HEK293 (cell line): ENCODE measurements around the gene PTPRA.

Experiments
- CTCF ChIA-PET: fragments of 350-600 bp; formaldehyde crosslinking; extraction: SDS; loops from one replicate; lab custom pipeline; 2021; ENCODE audit warnings: antibody characterized with exemption; lab: Yijun Ruan, JAX
- POLR2A ChIA-PET: fragments of 300-600 bp; formaldehyde crosslinking; extraction: SDS; loops from one replicate; lab custom pipeline; 2020; ENCODE audit warnings: antibody characterized with exemption, inconsistent platforms; lab: Yijun Ruan, JAX
- H3K27ac ChIP-seq: fragments of 200-500 bp; sonication (Bioruptor generic); 2 replicates; pipeline ENCODE4 v1.5.1; 2014; ENCODE audit warnings: low read depth, low read length, control low read depth, inconsistent platforms; ENCODE audit errors: extremely low read depth
- H3K36me3 ChIP-seq, 2 experiments: fragments of 200-500 bp in 1 of 2; sonication (Bioruptor generic) in 1 of 2; 1 replicate in 1 of 2; 2 replicates in 1 of 2; pipeline ENCODE4 v1.5.1; 2014 to 2017; ENCODE audit warnings: inconsistent platforms in 2 of 2, low read length in 2 of 2; ENCODE audit not compliant: control insufficient read depth in 2 of 2, insufficient read depth in 1 of 2
- H3K4me1 ChIP-seq: fragments of 200-500 bp; sonication (Bioruptor generic); 2 replicates; pipeline ENCODE4 v1.5.1; 2014; ENCODE audit warnings: mild to moderate bottlenecking, low read length, inconsistent platforms; ENCODE audit not compliant: control insufficient read depth, insufficient read depth
- H3K4me3 ChIP-seq: 2 replicates; pipeline ENCODE4 v1.5.1; 2011; ENCODE audit warnings: low read depth, mild to moderate bottlenecking, control low read depth, low read length, moderate library complexity
- H3K9me3 ChIP-seq: fragments of 200-500 bp; sonication (Bioruptor generic); 2 replicates; pipeline ENCODE4 v1.5.1; 2014; ENCODE audit warnings: low read depth, low read length, inconsistent platforms; ENCODE audit not compliant: control insufficient read depth, insufficient read depth
- BCL11A ChIP-seq: fragments of 450-650 bp; formaldehyde crosslinking; IDR thresholded peaks from 2 replicates; pipeline ENCODE4 v1.5.1; 2016; ENCODE audit warnings: low read depth, missing biosample characterization, missing genetic modification characterization
- IKZF3 ChIP-seq: fragments of 450-650 bp; IDR thresholded peaks from 2 replicates; pipeline ENCODE4 v1.5.0; 2018; ENCODE audit warnings: missing biosample characterization, mild to moderate bottlenecking, missing genetic modification characterization, moderate library complexity
- MZF1 ChIP-seq: fragments of 450-650 bp; formaldehyde crosslinking; IDR thresholded peaks from 2 replicates; pipeline ENCODE4 v1.5.1; 2017; ENCODE audit warnings: missing biosample characterization, missing genetic modification characterization, borderline replicate concordance
- SETDB1 ChIP-seq: IDR thresholded peaks from one replicate; pipeline ENCODE4 v1.6.1; 2017; ENCODE audit warnings: mild to moderate bottlenecking, low read length, moderate library complexity, mixed read lengths; ENCODE audit not compliant: insufficient read length
- ZBTB17 ChIP-seq: fragments of 450-650 bp; formaldehyde crosslinking; IDR thresholded peaks from 2 replicates; pipeline ENCODE4 v1.5.1; 2016; ENCODE audit warnings: missing biosample characterization, missing genetic modification characterization
- ZBTB6 ChIP-seq: fragments of 450-650 bp; formaldehyde crosslinking; IDR thresholded peaks from 2 replicates; pipeline ENCODE4 v1.5.1; 2017; ENCODE audit warnings: missing biosample characterization, missing genetic modification characterization
- ZFHX2 ChIP-seq: fragments of 450-650 bp; formaldehyde crosslinking; conservative IDR thresholded peaks from 2 replicates; pipeline ENCODE4 v1.5.1; 2016; ENCODE audit warnings: missing biosample characterization, missing genetic modification characterization
- ZNF114 ChIP-seq: fragments of 450-650 bp; formaldehyde crosslinking; IDR thresholded peaks from 2 replicates; pipeline ENCODE4 v1.5.0; 2017; ENCODE audit warnings: missing biosample characterization, missing genetic modification characterization
- ZNF155 ChIP-seq: fragments of 450-650 bp; formaldehyde crosslinking; IDR thresholded peaks from 2 replicates; pipeline ENCODE4 v1.5.1; 2016; ENCODE audit warnings: missing biosample characterization, missing genetic modification characterization
- ZNF169 ChIP-seq: fragments of 450-650 bp; formaldehyde crosslinking; IDR thresholded peaks from 2 replicates; pipeline ENCODE4 v1.5.1; 2016; ENCODE audit warnings: missing biosample characterization, missing genetic modification characterization
- ZNF174 ChIP-seq: fragments of 450-650 bp; formaldehyde crosslinking; IDR thresholded peaks from 2 replicates; pipeline ENCODE4 v1.5.0; 2017; ENCODE audit warnings: missing biosample characterization, mild to moderate bottlenecking, missing genetic modification characterization
- ZNF202 ChIP-seq: fragments of 450-650 bp; formaldehyde crosslinking; IDR thresholded peaks from 2 replicates; pipeline ENCODE4 v1.5.1; 2016; ENCODE audit warnings: missing biosample characterization, missing genetic modification characterization, borderline replicate concordance
- ZNF341 ChIP-seq: fragments of 450-650 bp; formaldehyde crosslinking; IDR thresholded peaks from 2 replicates; pipeline ENCODE4; 2016; ENCODE audit warnings: low read depth, missing biosample characterization, missing genetic modification characterization
- ZNF404 ChIP-seq: fragments of 450-650 bp; formaldehyde crosslinking; IDR thresholded peaks from 2 replicates; pipeline ENCODE4 v1.5.1; 2017; ENCODE audit warnings: missing biosample characterization, missing genetic modification characterization
- ZNF426 ChIP-seq: fragments of 450-650 bp; formaldehyde crosslinking; IDR thresholded peaks from 2 replicates; pipeline ENCODE4 v1.5.1; 2017; ENCODE audit warnings: missing biosample characterization, missing genetic modification characterization, mild to moderate bottlenecking, inconsistent platforms, moderate library complexity
- ZNF488 ChIP-seq: fragments of 450-650 bp; formaldehyde crosslinking; IDR thresholded peaks from 2 replicates; pipeline ENCODE4 v1.5.1; 2016; ENCODE audit warnings: missing biosample characterization, missing genetic modification characterization
- ZNF510 ChIP-seq: fragments of 450-650 bp; formaldehyde crosslinking; IDR thresholded peaks from 2 replicates; pipeline ENCODE4 v1.5.1; 2018; ENCODE audit warnings: mild to moderate bottlenecking, missing genetic modification characterization, missing biosample characterization; ENCODE audit not compliant: insufficient replicate concordance
- ZNF549 ChIP-seq: fragments of 450-650 bp; IDR thresholded peaks from 2 replicates; pipeline ENCODE4 v1.5.1; 2018; ENCODE audit warnings: missing biosample characterization, missing genetic modification characterization, mild to moderate bottlenecking, inconsistent platforms, moderate library complexity
- ZNF596 ChIP-seq: fragments of 450-650 bp; IDR thresholded peaks from 2 replicates; pipeline ENCODE4 v1.5.0; 2018; ENCODE audit warnings: missing biosample characterization, mild to moderate bottlenecking, missing genetic modification characterization, moderate library complexity
- ZNF624 ChIP-seq: fragments of 450-650 bp; formaldehyde crosslinking; IDR thresholded peaks from 2 replicates; pipeline ENCODE4 v1.5.1; 2017; ENCODE audit warnings: missing biosample characterization, missing genetic modification characterization
- ZNF701 ChIP-seq: fragments of 450-650 bp; formaldehyde crosslinking; IDR thresholded peaks from 2 replicates; pipeline ENCODE4 v1.5.1; 2016; ENCODE audit warnings: missing biosample characterization, missing genetic modification characterization
- ZNF768 ChIP-seq: fragments of 450-650 bp; formaldehyde crosslinking; IDR thresholded peaks from 2 replicates; pipeline ENCODE4 v1.5.1; 2018; ENCODE audit warnings: missing biosample characterization, mild to moderate bottlenecking, missing genetic modification characterization
- ZXDB ChIP-seq: fragments of 450-650 bp; formaldehyde crosslinking; IDR thresholded peaks from 2 replicates; pipeline ENCODE4 v1.5.1; 2016; ENCODE audit warnings: missing biosample characterization, missing genetic modification characterization
- TF ChIP-seq, protein P1 (sequence below): fragments of 450-650 bp; formaldehyde crosslinking; conservative IDR thresholded peaks from 2 replicates; pipeline ENCODE4 v1.5.1; 2016; ENCODE audit warnings: low read depth, missing biosample characterization, missing genetic modification characterization

PTPRA gene

DNA sequence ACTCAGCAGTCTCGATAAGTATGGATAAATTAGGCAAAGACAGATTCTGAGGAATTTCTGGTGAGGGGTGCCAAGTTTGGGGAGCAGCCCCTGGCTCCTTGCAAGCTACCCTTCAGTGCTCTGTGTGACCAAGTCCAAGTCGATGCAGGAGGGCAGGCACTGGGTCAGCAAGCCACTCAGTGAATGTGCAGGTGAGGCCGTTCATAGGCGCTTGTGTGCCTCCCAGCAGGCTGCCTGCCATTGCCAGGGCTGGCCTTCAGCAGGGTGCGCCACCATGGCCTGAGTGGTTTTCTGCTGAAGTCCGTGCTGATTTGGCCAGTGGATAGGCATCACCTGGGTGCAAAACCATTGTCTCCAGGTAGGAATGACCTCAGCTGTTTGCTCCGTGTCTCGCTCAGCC, 166.8 kb downstream of the PTPRA start (continued):
- TF ChIP-seq ZNF701 (tag by site-specific recombination): no peak

DNA sequence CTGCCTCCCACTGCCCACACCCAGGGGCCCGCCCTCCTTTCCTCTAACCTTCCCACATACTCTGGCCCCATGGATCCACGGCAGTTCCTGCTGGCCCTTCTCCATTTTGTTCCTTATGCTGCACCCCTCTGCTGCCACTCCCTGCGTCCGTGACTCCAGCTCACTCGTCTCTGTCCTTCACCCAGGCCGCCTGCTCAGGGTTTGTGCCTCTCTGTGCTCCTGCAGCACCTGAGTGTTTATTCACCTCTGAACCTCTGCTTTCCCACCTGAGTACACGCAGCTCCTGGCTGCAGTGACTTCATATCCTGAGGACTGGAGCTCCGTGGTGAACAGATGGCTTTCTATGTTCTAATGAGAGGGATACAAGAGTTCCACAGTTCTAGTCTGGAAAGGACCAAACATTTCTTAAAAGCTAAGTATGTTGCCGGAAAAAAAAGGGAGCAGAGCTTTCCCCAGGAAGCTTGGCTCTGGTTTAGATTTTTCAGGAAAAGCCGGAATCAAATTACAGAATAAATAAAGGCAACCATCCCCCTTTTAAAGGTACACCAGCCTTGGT, 168.7 kb downstream of the PTPRA start:
- Histone ChIP-seq H3K4me1 (peaks cover 12% of the 10 kb centered on the region), H3K4me3 (no peak overlapping the region), H3K27ac (peak overlapping the region; percentile 62)
- TF ChIP-seq, protein P1, sequence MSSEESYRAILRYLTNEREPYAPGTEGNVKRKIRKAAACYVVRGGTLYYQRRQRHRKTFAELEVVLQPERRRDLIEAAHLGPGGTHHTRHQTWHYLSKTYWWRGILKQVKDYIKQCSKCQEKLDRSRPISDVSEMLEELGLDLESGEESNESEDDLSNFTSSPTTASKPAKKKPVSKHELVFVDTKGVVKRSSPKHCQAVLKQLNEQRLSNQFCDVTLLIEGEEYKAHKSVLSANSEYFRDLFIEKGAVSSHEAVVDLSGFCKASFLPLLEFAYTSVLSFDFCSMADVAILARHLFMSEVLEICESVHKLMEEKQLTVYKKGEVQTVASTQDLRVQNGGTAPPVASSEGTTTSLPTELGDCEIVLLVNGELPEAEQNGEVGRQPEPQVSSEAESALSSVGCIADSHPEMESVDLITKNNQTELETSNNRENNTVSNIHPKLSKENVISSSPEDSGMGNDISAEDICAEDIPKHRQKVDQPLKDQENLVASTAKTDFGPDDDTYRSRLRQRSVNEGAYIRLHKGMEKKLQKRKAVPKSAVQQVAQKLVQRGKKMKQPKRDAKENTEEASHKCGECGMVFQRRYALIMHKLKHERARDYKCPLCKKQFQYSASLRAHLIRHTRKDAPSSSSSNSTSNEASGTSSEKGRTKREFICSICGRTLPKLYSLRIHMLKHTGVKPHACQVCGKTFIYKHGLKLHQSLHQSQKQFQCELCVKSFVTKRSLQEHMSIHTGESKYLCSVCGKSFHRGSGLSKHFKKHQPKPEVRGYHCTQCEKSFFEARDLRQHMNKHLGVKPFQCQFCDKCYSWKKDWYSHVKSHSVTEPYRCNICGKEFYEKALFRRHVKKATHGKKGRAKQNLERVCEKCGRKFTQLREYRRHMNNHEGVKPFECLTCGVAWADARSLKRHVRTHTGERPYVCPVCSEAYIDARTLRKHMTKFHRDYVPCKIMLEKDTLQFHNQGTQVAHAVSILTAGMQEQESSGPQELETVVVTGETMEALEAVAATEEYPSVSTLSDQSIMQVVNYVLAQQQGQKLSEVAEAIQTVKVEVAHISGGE: peak; percentile 46; the same call in 1 of the 2 replicates
- TF ChIP-seq ZNF549 (no peak), ZBTB17 (tag by site-specific recombination) (peak; percentile 21; the same call in 1 of the 2 replicates), MZF1 (tag by site-specific recombination) (peak; percentile 41; the same call in 1 of the 2 replicates), ZFHX2 (tag by site-specific recombination) (0 out of 2 replicates have a peak, but pooled peaks have one; percentile 39), ZNF341 (tag by site-specific recombination) (peak; percentile 24)
- TF ChIP-seq, all 188 proteins: peak for 5
- H3K36me3 ChIP-seq: peaks cover 4 to 38% of the 10 kb centered on the region in 2 experiments; a peak in 2 of 3 replicates
- ChIA-PET POLR2A (interaction anchor here (0.5 to 1.4 kb wide), 3 partner anchors 8 to 169 kb away, joined by 3 to 5 read pairs (median 3); no protein-coding TSS in a partner anchor), CTCF (interaction anchor here (0.6 to 1.1 kb wide), 3 partner anchors 12 to 1376 kb away, joined by 3 to 7 read pairs (median 3); no protein-coding TSS in a partner anchor)
- no peaks in the 10 kb centered on the region for H3K9me3 ChIP-seq

DNA sequence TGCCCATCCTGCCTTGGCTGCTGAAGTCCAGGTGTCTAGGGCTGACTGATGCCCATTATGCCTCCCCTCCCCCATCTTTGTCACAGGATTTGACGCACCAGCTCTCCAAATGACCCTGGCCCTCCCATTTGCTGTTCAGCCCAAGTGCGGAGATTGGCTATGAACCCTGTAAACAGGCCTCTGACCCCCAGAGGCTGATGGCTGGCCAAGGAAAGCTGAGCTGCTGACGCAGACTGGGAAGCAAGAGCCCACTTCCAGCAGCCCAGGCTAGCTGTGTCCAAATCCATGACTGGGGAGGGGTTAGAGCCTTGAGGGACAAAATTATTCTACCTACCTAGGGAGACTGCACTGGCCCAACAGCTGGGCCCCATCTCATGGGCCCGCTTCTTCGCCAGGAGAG, 169.3 kb downstream of the PTPRA start:
- CTCF ChIA-PET: interaction anchor here (0.6 to 2.6 kb wide), 2 partner anchors 11 to 178 kb away, joined by 3 to 12 read pairs; no protein-coding TSS in a partner anchor
- Histone ChIP-seq H3K9me3 (no peaks in the 10 kb centered on the region), H3K27ac (no peak overlapping the region), H3K4me1 (peaks cover 16% of the 10 kb centered on the region), H3K36me3 (peaks cover 11 to 35% of the 10 kb centered on the region in 2 experiments; a peak in 2 of 3 replicates), H3K4me3 (no peak overlapping the region)
- POLR2A ChIA-PET: interaction anchor here (0.6 to 1.4 kb wide), 2 partner anchors 9 to 170 kb away, joined by 3 to 5 read pairs; no protein-coding TSS in a partner anchor
- TF ChIP-seq ZNF404 (tag by site-specific recombination) (no peak), ZNF426 (tag by site-specific recombination) (no peak), ZNF768 (tag by site-specific recombination) (no peak), ZXDB (no peak), BCL11A (tag by site-specific recombination) (no peak), ZNF169 (tag by site-specific recombination) (no peak), SETDB1 (no peak), ZNF488 (no peak), ZNF114 (tag by site-specific recombination) (no peak), ZNF202 (tag by site-specific recombination) (no peak), ZNF510 (tag by site-specific recombination) (no peak), ZBTB6 (tag by site-specific recombination) (no peak), ZNF701 (tag by site-specific recombination) (no peak), ZNF155 (tag by site-specific recombination) (no peak), IKZF3 (tag by site-specific recombination) (no peak), ZNF174 (tag by site-specific recombination) (no peak), ZNF596 (no peak), ZNF624 (tag by site-specific recombination) (no peak)
